ENCODE data around the gene MALL. TPM values are rescaled to one million over a fixed set of nuclear protein-coding genes. Genes with fewer than 3 reads are reported as not detected.
"Not testable (repeated sequence)": the region's sequence is repeated elsewhere in the genome, so short reads cannot be mapped to it uniquely, and the experiment has no call there.

The MALL gene
- polyA plus RNA-seq, 3 donors = 13.4 to 13.6 (median 13.5) TPM

- DNase-seq (ENCODE audit: extremely low read depth in 1 of 11, low read depth in 9 of 11, low spot score in 4 of 11) = no peak
Measured at GRCh38 chr2:110124939-110125691, 9.5 kb upstream of the MALL start.

- DNase-seq (ENCODE audit: extremely low read depth in 1 of 11, low read depth in 9 of 11, low spot score in 4 of 11) = no peak
Measured at GRCh38 chr2:110124038-110124825, 8.6 kb upstream of the MALL start.

GRCh38 chr2:110121592-110121991, 6.0 kb upstream of the MALL start:
- no peak for DNase-seq (ENCODE audit: extremely low read depth in 1 of 11, low read depth in 9 of 11, low spot score in 4 of 11)

GRCh38 chr2:110121052-110121334, 5.4 kb upstream of the MALL start:
- DNase-seq (ENCODE audit: extremely low read depth in 1 of 11, low read depth in 9 of 11, low spot score in 4 of 11) = no peak

- no peak for DNase-seq (ENCODE audit: extremely low read depth in 1 of 11, low read depth in 9 of 11, low spot score in 4 of 11)
Measured at GRCh38 chr2:110120171-110121051, 4.8 kb upstream of the MALL start.

GRCh38 chr2:110116033-110116710, 550 bp upstream of the MALL start:
- no peak for DNase-seq (ENCODE audit: extremely low read depth in 1 of 11, low read depth in 9 of 11, low spot score in 4 of 11)

GRCh38 chr2:110114831-110115255, 779 bp downstream of the MALL start:
- no peak for DNase-seq (ENCODE audit: extremely low read depth in 1 of 11, low read depth in 9 of 11, low spot score in 4 of 11)

- DNase-seq (ENCODE audit: extremely low read depth in 1 of 11, low read depth in 9 of 11, low spot score in 4 of 11) = no peak
Measured at GRCh38 chr2:110113961-110114591, 1.5 kb downstream of the MALL start.

- not testable (repeated sequence) for DNase-seq (ENCODE audit: extremely low read depth in 1 of 11, low read depth in 9 of 11, low spot score in 4 of 11)
Measured at GRCh38 chr2:110108291-110108690, 7.3 kb downstream of the MALL start.

- DNase-seq (ENCODE audit: extremely low read depth in 1 of 11, low read depth in 9 of 11, low spot score in 4 of 11) = no peak
Measured at GRCh38 chr2:110107092-110108079, 8.2 kb downstream of the MALL start.

- no peak for DNase-seq (ENCODE audit: extremely low read depth in 1 of 11, low read depth in 9 of 11, low spot score in 4 of 11)
Measured at GRCh38 chr2:110106642-110107041, 9.0 kb downstream of the MALL start.

- DNase-seq (ENCODE audit: extremely low read depth in 1 of 11, low read depth in 9 of 11, low spot score in 4 of 11) = no peak
Measured at GRCh38 chr2:110105608-110106467, 9.8 kb downstream of the MALL start.

GRCh38 chr2:110105183-110105582, 10.4 kb downstream of the MALL start:
- DNase-seq (ENCODE audit: extremely low read depth in 1 of 11, low read depth in 9 of 11, low spot score in 4 of 11) = no peak

- DNase-seq (ENCODE audit: extremely low read depth in 1 of 11, low read depth in 9 of 11, low spot score in 4 of 11) = no peak
Measured at GRCh38 chr2:110104025-110104771, 11.4 kb downstream of the MALL start.

- DNase-seq (ENCODE audit: extremely low read depth in 1 of 11, low read depth in 9 of 11, low spot score in 4 of 11) = no peak
Measured at GRCh38 chr2:110103061-110103961, 12.3 kb downstream of the MALL start.
